HEK293 (cell line): ENCODE measurements around the gene MMRN2.
"Not testable (repeated sequence)": the region's sequence is repeated elsewhere in the genome, so short reads cannot be mapped to it uniquely, and the experiment has no call there.

Experiments used
- CTCF ChIA-PET: fragments of 350-600 bp; formaldehyde crosslinking; extraction: SDS; loops from one replicate; lab custom pipeline; 2021; ENCODE audit warnings: antibody characterized with exemption; lab: Yijun Ruan, JAX
- POLR2A ChIA-PET: fragments of 300-600 bp; formaldehyde crosslinking; extraction: SDS; loops from one replicate; lab custom pipeline; 2020; ENCODE audit warnings: antibody characterized with exemption, inconsistent platforms; lab: Yijun Ruan, JAX
- H3K27ac ChIP-seq: fragments of 200-500 bp; sonication (Bioruptor generic); 2 replicates; pipeline ENCODE4 v1.5.1; 2014; ENCODE audit warnings: low read depth, low read length, control low read depth, inconsistent platforms; ENCODE audit errors: extremely low read depth
- H3K36me3 ChIP-seq, 2 experiments: fragments of 200-500 bp in 1 of 2; sonication (Bioruptor generic) in 1 of 2; 1 replicate in 1 of 2; 2 replicates in 1 of 2; pipeline ENCODE4 v1.5.1; 2014 to 2017; ENCODE audit warnings: inconsistent platforms in 2 of 2, low read length in 2 of 2; ENCODE audit not compliant: control insufficient read depth in 2 of 2, insufficient read depth in 1 of 2
- H3K4me1 ChIP-seq: fragments of 200-500 bp; sonication (Bioruptor generic); 2 replicates; pipeline ENCODE4 v1.5.1; 2014; ENCODE audit warnings: mild to moderate bottlenecking, low read length, inconsistent platforms; ENCODE audit not compliant: control insufficient read depth, insufficient read depth
- H3K4me3 ChIP-seq: 2 replicates; pipeline ENCODE4 v1.5.1; 2011; ENCODE audit warnings: low read depth, mild to moderate bottlenecking, control low read depth, low read length, moderate library complexity
- H3K9me3 ChIP-seq: fragments of 200-500 bp; sonication (Bioruptor generic); 2 replicates; pipeline ENCODE4 v1.5.1; 2014; ENCODE audit warnings: low read depth, low read length, inconsistent platforms; ENCODE audit not compliant: control insufficient read depth, insufficient read depth
- GLI4 ChIP-seq: fragments of 450-650 bp; formaldehyde crosslinking; IDR thresholded peaks from 2 replicates; pipeline ENCODE4 v1.5.1; 2016; ENCODE audit warnings: missing biosample characterization, missing genetic modification characterization
- HOXA7 ChIP-seq: sonication (generic); formaldehyde crosslinking; IDR thresholded peaks from 2 replicates; pipeline ENCODE4 v1.8.1; 2022; ENCODE audit warnings: missing genetic modification reagents, borderline replicate concordance
- KLF17 ChIP-seq: fragments of 450-650 bp; formaldehyde crosslinking; IDR thresholded peaks from 2 replicates; pipeline ENCODE4 v1.5.1; 2016; ENCODE audit warnings: missing biosample characterization, missing genetic modification characterization
- PRDM1 ChIP-seq: fragments of 450-650 bp; formaldehyde crosslinking; IDR thresholded peaks from 2 replicates; pipeline ENCODE4; 2016; ENCODE audit warnings: missing biosample characterization, missing genetic modification characterization
- YY2 ChIP-seq: fragments of 450-650 bp; formaldehyde crosslinking; IDR thresholded peaks from 2 replicates; pipeline ENCODE4 v1.5.1; 2016; ENCODE audit warnings: missing biosample characterization, missing genetic modification characterization
- ZBTB20 ChIP-seq: fragments of 450-650 bp; formaldehyde crosslinking; IDR thresholded peaks from 2 replicates; pipeline ENCODE4 v1.5.1; 2016; ENCODE audit warnings: missing biosample characterization, missing genetic modification characterization
- ZNF155 ChIP-seq: fragments of 450-650 bp; formaldehyde crosslinking; IDR thresholded peaks from 2 replicates; pipeline ENCODE4 v1.5.1; 2016; ENCODE audit warnings: missing biosample characterization, missing genetic modification characterization
- ZNF19 ChIP-seq: fragments of 450-650 bp; formaldehyde crosslinking; IDR thresholded peaks from 2 replicates; pipeline ENCODE4; 2016; ENCODE audit warnings: missing biosample characterization, missing genetic modification characterization, low read depth
- ZNF239 ChIP-seq: fragments of 450-650 bp; formaldehyde crosslinking; IDR thresholded peaks from 2 replicates; pipeline ENCODE4 v1.5.1; 2016; ENCODE audit warnings: missing biosample characterization, missing genetic modification characterization
- ZNF274 ChIP-seq, 2 experiments: fragments of 200-500 bp in 1 of 2; fragments of 450-650 bp in 1 of 2; sonication (Bioruptor generic) in 1 of 2; formaldehyde crosslinking in 1 of 2; IDR thresholded peaks; 2 replicates each; pipeline versions ENCODE4 v1.5.1 to v1.6.1; 2014 to 2016; ENCODE audit warnings: borderline replicate concordance in 1 of 2, inconsistent platforms in 1 of 2, low read length in 1 of 2, missing biosample characterization in 1 of 2, missing genetic modification characterization in 1 of 2
- ZNF324 ChIP-seq: fragments of 450-650 bp; formaldehyde crosslinking; IDR thresholded peaks from 2 replicates; pipeline ENCODE4 v1.5.1; 2016; ENCODE audit warnings: missing biosample characterization, missing genetic modification characterization
- ZNF335 ChIP-seq: fragments of 450-650 bp; formaldehyde crosslinking; conservative IDR thresholded peaks from 2 replicates; pipeline ENCODE4 v1.5.1; 2016; ENCODE audit warnings: missing biosample characterization, missing genetic modification characterization
- ZNF341 ChIP-seq: fragments of 450-650 bp; formaldehyde crosslinking; IDR thresholded peaks from 2 replicates; pipeline ENCODE4; 2016; ENCODE audit warnings: low read depth, missing biosample characterization, missing genetic modification characterization
- ZNF473 ChIP-seq: fragments of 450-650 bp; formaldehyde crosslinking; IDR thresholded peaks from 2 replicates; pipeline ENCODE4 v1.5.1; 2017; ENCODE audit warnings: missing biosample characterization, missing genetic modification characterization
- ZNF530 ChIP-seq: fragments of 450-650 bp; formaldehyde crosslinking; IDR thresholded peaks from 2 replicates; pipeline ENCODE4 v1.5.1; 2016; ENCODE audit warnings: low read depth, missing biosample characterization, missing genetic modification characterization
- ZNF610 ChIP-seq: fragments of 450-650 bp; formaldehyde crosslinking; IDR thresholded peaks from 2 replicates; pipeline ENCODE4 v1.5.1; 2016; ENCODE audit warnings: missing biosample characterization, missing genetic modification characterization, borderline replicate concordance
- ZNF623 ChIP-seq: fragments of 450-650 bp; formaldehyde crosslinking; IDR thresholded peaks from 2 replicates; pipeline ENCODE4 v1.5.1; 2016; ENCODE audit warnings: missing biosample characterization, missing genetic modification characterization
- ZNF658 ChIP-seq: fragments of 450-650 bp; formaldehyde crosslinking; IDR thresholded peaks from 2 replicates; pipeline ENCODE4; 2016; ENCODE audit warnings: missing biosample characterization, missing genetic modification characterization
- ZNF660 ChIP-seq: fragments of 450-650 bp; IDR thresholded peaks from 2 replicates; pipeline ENCODE4 v1.5.1; 2018; ENCODE audit warnings: missing biosample characterization, mild to moderate bottlenecking, missing genetic modification characterization
- ZNF768 ChIP-seq: fragments of 450-650 bp; formaldehyde crosslinking; IDR thresholded peaks from 2 replicates; pipeline ENCODE4 v1.5.1; 2018; ENCODE audit warnings: missing biosample characterization, mild to moderate bottlenecking, missing genetic modification characterization
- ZNF843 ChIP-seq: fragments of 450-650 bp; formaldehyde crosslinking; IDR thresholded peaks from 2 replicates; pipeline ENCODE4 v1.5.1; 2016; ENCODE audit warnings: missing biosample characterization, missing genetic modification characterization
- TF ChIP-seq, protein P1 (sequence below): fragments of 450-650 bp; formaldehyde crosslinking; IDR thresholded peaks from 2 replicates; pipeline ENCODE4 v1.5.1; 2017; ENCODE audit warnings: missing biosample characterization, missing genetic modification characterization

MMRN2 gene

DNA sequence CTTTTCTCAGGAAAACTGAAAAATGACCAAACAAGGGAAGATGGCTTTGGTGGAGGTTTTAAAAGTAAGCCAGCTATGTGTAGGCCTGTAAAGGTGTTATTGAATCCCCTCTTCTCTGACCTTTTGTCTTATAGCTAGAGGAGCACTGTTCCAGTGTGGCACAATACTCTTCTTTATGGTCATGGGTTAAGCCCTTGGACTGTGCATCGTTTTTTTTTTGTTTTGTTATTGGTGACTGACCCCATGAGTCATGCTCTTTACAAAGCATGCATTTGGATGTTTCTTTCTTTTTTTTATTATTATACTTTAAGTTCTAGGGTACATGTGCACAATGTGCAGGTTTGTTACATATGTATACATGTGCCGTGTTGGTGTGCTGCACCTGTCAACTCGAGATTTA, 43.1 kb upstream of the MMRN2 start (continued):
- no peak for TF ChIP-seq ZNF19 (tag by site-specific recombination)
- no peak for TF ChIP-seq KLF17
- no peak for TF ChIP-seq ZNF341 (tag by site-specific recombination)

DNA sequence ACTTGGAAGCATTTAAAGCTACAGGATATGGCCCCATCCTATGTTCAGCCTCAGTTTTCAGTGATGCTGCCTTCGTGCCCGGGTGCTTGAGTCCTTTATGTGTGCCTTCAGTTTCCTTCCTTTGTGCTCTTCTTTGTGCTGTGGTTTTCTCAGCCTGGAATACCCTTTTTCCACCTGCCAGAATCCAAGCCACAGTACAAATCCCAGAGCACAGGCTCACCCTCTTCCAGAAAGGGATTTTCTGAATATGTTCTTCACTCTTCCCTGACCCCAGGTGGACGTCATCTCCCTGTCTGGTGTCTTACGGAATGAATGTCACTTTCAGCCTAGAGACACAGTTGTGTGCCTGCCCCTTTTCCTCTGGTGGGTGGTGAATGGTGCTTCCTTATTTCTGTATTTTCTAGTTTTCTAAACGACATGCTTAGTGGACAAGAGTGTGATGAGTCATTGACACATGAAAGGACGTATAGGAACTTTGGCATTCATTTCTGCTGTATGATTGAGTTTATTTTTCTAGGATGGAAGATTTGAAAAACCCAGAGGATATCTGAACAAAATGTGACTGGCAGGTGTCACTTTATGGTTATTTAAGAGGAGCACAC, 42.5 kb upstream of the MMRN2 start:
- POLR2A ChIA-PET, H3K27ac ChIP-seq: not testable (repeated sequence)

GRCh38 chr10:86992929-86993328, 35.5 kb upstream of the MMRN2 start:
- POLR2A ChIA-PET = no interaction called here
- CTCF ChIA-PET = no interaction called here
- Histone ChIP-seq H3K36me3 (no peaks in the 10 kb centered on the region), H3K9me3 (no peaks in the 10 kb centered on the region), H3K27ac (no peak overlapping the region)
- TF ChIP-seq ZNF768 (no peak), ZNF610 (tag by site-specific recombination) (no peak), YY2 (no peak), ZNF843 (tag by site-specific recombination) (no peak), ZNF660 (no peak), ZNF239 (no peak), HOXA7 (no peak), ZNF530 (tag by site-specific recombination) (no peak), ZNF623 (tag by site-specific recombination) (no peak), ZNF274 (IDR thresholded peaks at IDR 0.05; ENCODE audit: low read length) (no peak), ZNF274 (tag by site-specific recombination; IDR thresholded peaks at IDR 0.05; ENCODE audit: borderline replicate concordance) (no peak), PRDM1 (tag by site-specific recombination) (no peak), ZNF155 (tag by site-specific recombination) (no peak), ZNF335 (tag by site-specific recombination) (no peak), GLI4 (tag by site-specific recombination) (no peak), ZBTB20 (no peak), ZNF324 (tag by site-specific recombination) (no peak), ZNF658 (tag by site-specific recombination) (no peak), ZNF473 (tag by site-specific recombination) (no peak)
- TF ChIP-seq, protein P1, sequence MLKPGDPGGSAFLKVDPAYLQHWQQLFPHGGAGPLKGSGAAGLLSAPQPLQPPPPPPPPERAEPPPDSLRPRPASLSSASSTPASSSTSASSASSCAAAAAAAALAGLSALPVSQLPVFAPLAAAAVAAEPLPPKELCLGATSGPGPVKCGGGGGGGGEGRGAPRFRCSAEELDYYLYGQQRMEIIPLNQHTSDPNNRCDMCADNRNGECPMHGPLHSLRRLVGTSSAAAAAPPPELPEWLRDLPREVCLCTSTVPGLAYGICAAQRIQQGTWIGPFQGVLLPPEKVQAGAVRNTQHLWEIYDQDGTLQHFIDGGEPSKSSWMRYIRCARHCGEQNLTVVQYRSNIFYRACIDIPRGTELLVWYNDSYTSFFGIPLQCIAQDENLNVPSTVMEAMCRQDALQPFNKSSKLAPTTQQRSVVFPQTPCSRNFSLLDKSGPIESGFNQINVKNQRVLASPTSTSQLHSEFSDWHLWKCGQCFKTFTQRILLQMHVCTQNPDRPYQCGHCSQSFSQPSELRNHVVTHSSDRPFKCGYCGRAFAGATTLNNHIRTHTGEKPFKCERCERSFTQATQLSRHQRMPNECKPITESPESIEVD = no peak
- TF ChIP-seq, all 188 proteins: peak for 0
- Histone ChIP-seq H3K4me3 (no peak overlapping the region), H3K4me1 (peaks cover 7% of the 10 kb centered on the region; the same call in 1 of the 2 replicates)

More for the DNA sequence above, 42.5 kb upstream of the MMRN2 start:
- H3K4me3 ChIP-seq, H3K9me3 ChIP-seq, H3K36me3 ChIP-seq, CTCF ChIA-PET, H3K4me1 ChIP-seq: not testable (repeated sequence)
